IMR-90 (cell line): Measurements from ENCODE around the gene F10. TPM values are rescaled to one million over a fixed set of nuclear protein-coding genes. Genes with fewer than 3 reads are reported as not detected.

Experiments
- ATAC-seq: fragments of 200-7000 bp; cut with Tn5 transposase; 2 replicates; pipeline ENCODE4 v1.9.1; 2020; ENCODE audit warnings: low read depth, mild to moderate bottlenecking, moderate library complexity
- BruUV-seq: library from RNA; stranded (reverse); fragments of 400-500 nt; replicated peaks from 2 replicates; lab custom pipeline; 2021; lab: Mats Ljungman, UMichigan
- CTCF ChIA-PET: fragments of 300-600 bp; formaldehyde crosslinking; extraction: SDS; loops from one replicate; lab custom pipeline; 2021; ENCODE audit warnings: antibody characterized with exemption; lab: Yijun Ruan, JAX
- POLR2A ChIA-PET: fragments of 300-600 bp; sonication (Branson Sonifier 250); formaldehyde crosslinking; loops from one replicate; lab custom pipeline; 2022; ENCODE audit warnings: antibody characterized with exemption; ENCODE audit not compliant: unreplicated experiment; lab: Charles Lee
- DNase-seq: peaks from one replicate; pipeline ENCODE4 v3.0.0; 2013
- H2AFZ ChIP-seq: replicated peaks from 2 replicates; pipeline ENCODE3; 2013; ENCODE audit warnings: low read length, mild to moderate bottlenecking; ENCODE audit not compliant: poor library complexity
- H2AK5ac ChIP-seq: 2 replicates; pipeline ENCODE4 v1.6.1; 2013; ENCODE audit warnings: low read depth, low read length, inconsistent platforms
- H2AK9ac ChIP-seq: replicated peaks from 2 replicates; pipeline ENCODE3; 2013; ENCODE audit warnings: mild to moderate bottlenecking, low read depth, low read length, moderate library complexity; ENCODE audit not compliant: poor library complexity
- H2BK120ac ChIP-seq: 2 replicates; pipeline ENCODE4 v1.6.1; 2013; ENCODE audit warnings: low read depth, low read length, inconsistent platforms
- H2BK15ac ChIP-seq: 3 replicates; pipeline ENCODE4 v1.6.1; 2013; ENCODE audit warnings: low read depth, low read length, inconsistent platforms
- H2BK20ac ChIP-seq: 2 replicates; pipeline ENCODE4 v1.6.1; 2013; ENCODE audit warnings: low read depth, mild to moderate bottlenecking, inconsistent platforms, low read length, moderate library complexity
- H2BK5ac ChIP-seq: 2 replicates; pipeline ENCODE4 v1.6.1; 2013; ENCODE audit warnings: mild to moderate bottlenecking, low read depth, low read length, inconsistent platforms; ENCODE audit not compliant: poor library complexity, severe bottlenecking
- H3K14ac ChIP-seq: replicated peaks from 2 replicates; pipeline ENCODE4 v1.6.1; 2013; ENCODE audit warnings: low read depth, low read length, inconsistent platforms
- H3K18ac ChIP-seq: 2 replicates; pipeline ENCODE4 v1.6.1; 2013; ENCODE audit warnings: low read depth, low read length, control low read depth
- H3K23ac ChIP-seq: 2 replicates; pipeline ENCODE4 v1.6.1; 2013; ENCODE audit warnings: low read depth, low read length, inconsistent platforms
- H3K27ac ChIP-seq: 2 replicates; pipeline ENCODE4 v1.5.1; 2013; ENCODE audit warnings: mild to moderate bottlenecking, control low read depth, low read length; ENCODE audit not compliant: insufficient read depth
- H3K27me3 ChIP-seq: 2 replicates; pipeline ENCODE4 v1.6.1; 2013; ENCODE audit warnings: low read length; ENCODE audit not compliant: control insufficient read depth, insufficient read depth
- H3K36me3 ChIP-seq: 2 replicates; pipeline ENCODE4 v1.6.1; 2013; ENCODE audit warnings: low read length, mixed read lengths; ENCODE audit not compliant: control insufficient read depth, insufficient read depth
- H3K4ac ChIP-seq: 2 replicates; pipeline ENCODE4 v1.6.1; 2013; ENCODE audit warnings: low read depth, low read length, inconsistent platforms
- H3K4me1 ChIP-seq: 2 replicates; pipeline ENCODE4 v1.6.1; 2013; ENCODE audit warnings: low read length, mixed read lengths; ENCODE audit not compliant: control insufficient read depth, insufficient read depth
- H3K4me2 ChIP-seq: 2 replicates; pipeline ENCODE4 v1.6.1; 2013; ENCODE audit warnings: low read depth, mild to moderate bottlenecking, control low read depth, low read length, moderate library complexity
- H3K4me3 ChIP-seq: 2 replicates; pipeline ENCODE4 v1.5.1; 2013; ENCODE audit warnings: low read depth, mild to moderate bottlenecking, control low read depth, low read length, moderate library complexity; ENCODE audit not compliant: insufficient read depth
- H3K56ac ChIP-seq: 2 replicates; pipeline ENCODE4 v1.6.1; 2013; ENCODE audit warnings: low read length, inconsistent platforms; ENCODE audit not compliant: insufficient read depth; ENCODE audit errors: extremely low read depth
- H3K79me1 ChIP-seq, 2 experiments: 2 replicates each; pipeline ENCODE4 v1.6.1; 2013; ENCODE audit warnings: low read length in 2 of 2, inconsistent platforms in 1 of 2, low read depth in 1 of 2
- H3K9ac ChIP-seq: 2 replicates; pipeline ENCODE4 v1.6.1; 2013; ENCODE audit warnings: low read depth, low read length, control low read depth
- H3K9me1 ChIP-seq: 2 replicates; pipeline ENCODE4 v1.6.1; 2013; ENCODE audit warnings: low read length, inconsistent platforms; ENCODE audit not compliant: insufficient read depth
- H3K9me3 ChIP-seq: 2 replicates; pipeline ENCODE4 v1.6.1; 2013; ENCODE audit warnings: low read length; ENCODE audit not compliant: control insufficient read depth, insufficient read depth
- H4K20me1 ChIP-seq: 2 replicates; pipeline ENCODE4 v1.6.1; 2013; ENCODE audit warnings: low read length, inconsistent platforms; ENCODE audit not compliant: insufficient read depth
- H4K5ac ChIP-seq: 2 replicates; pipeline ENCODE4 v1.6.1; 2013; ENCODE audit warnings: mild to moderate bottlenecking, low read depth, low read length, control low read depth
- H4K8ac ChIP-seq, 2 experiments: 2 replicates each; pipeline ENCODE4 v1.6.1; 2013; ENCODE audit warnings: low read depth in 2 of 2, low read length in 2 of 2, control low read depth in 1 of 2, inconsistent platforms in 1 of 2
- H4K91ac ChIP-seq: 2 replicates; pipeline ENCODE4 v1.6.1; 2013; ENCODE audit warnings: low read depth, low read length, inconsistent platforms; ENCODE audit not compliant: insufficient read depth
- BHLHE40 ChIP-seq: fragments of 150-350 bp; IDR thresholded peaks from 2 replicates; pipeline ENCODE4 v1.6.1; 2016; ENCODE audit warnings: mild to moderate bottlenecking, low read depth, low read length
- CEBPB ChIP-seq: IDR thresholded peaks from 2 replicates; pipeline ENCODE4 v1.6.1; 2012; ENCODE audit warnings: low read depth, low read length, improper control_type of control experiment
- CHD1 ChIP-seq: IDR thresholded peaks from 2 replicates; pipeline ENCODE4 v1.6.1; 2012; ENCODE audit warnings: low read depth, low read length, improper control_type of control experiment
- FOS ChIP-seq: fragments of 150-350 bp; IDR thresholded peaks from 2 replicates; pipeline ENCODE4 v1.6.1; 2016; ENCODE audit warnings: low read depth, low read length
- MAFK ChIP-seq: IDR thresholded peaks from 2 replicates; pipeline ENCODE4 v1.6.1; 2012; ENCODE audit warnings: low read depth, low read length, improper control_type of control experiment
- MAZ ChIP-seq: IDR thresholded peaks from 2 replicates; pipeline ENCODE4 v1.6.1; 2012; ENCODE audit warnings: low read depth, mild to moderate bottlenecking, low read length, improper control_type of control experiment, moderate library complexity, borderline replicate concordance
- MXI1 ChIP-seq: IDR thresholded peaks from 2 replicates; pipeline ENCODE4 v1.6.1; 2012; ENCODE audit warnings: low read depth, mild to moderate bottlenecking, low read length, moderate library complexity, borderline replicate concordance
- NFE2L2 ChIP-seq: fragments of 150-350 bp; IDR thresholded peaks from 2 replicates; pipeline ENCODE4 v1.6.1; 2016; ENCODE audit warnings: low read depth, mild to moderate bottlenecking, low read length
- POLR2A ChIP-seq: IDR thresholded peaks from 2 replicates; pipeline ENCODE4 v1.6.1; 2012; ENCODE audit warnings: mild to moderate bottlenecking, low read depth, low read length
- RAD21 ChIP-seq: IDR thresholded peaks from 2 replicates; pipeline ENCODE4 v1.6.1; 2012; ENCODE audit warnings: low read length, improper control_type of control experiment
- RCOR1 ChIP-seq: IDR thresholded peaks from 2 replicates; pipeline ENCODE4 v1.6.1; 2012; ENCODE audit warnings: mild to moderate bottlenecking, low read length, improper control_type of control experiment; ENCODE audit not compliant: insufficient replicate concordance
- RFX5 ChIP-seq: IDR thresholded peaks from 2 replicates; pipeline ENCODE4 v1.8.0; 2012; ENCODE audit warnings: low read depth, mild to moderate bottlenecking, low read length, moderate library complexity
- SMC3 ChIP-seq: fragments of 150-350 bp; IDR thresholded peaks from 2 replicates; pipeline ENCODE4 v1.6.1; 2016; ENCODE audit warnings: low read depth, mild to moderate bottlenecking, antibody characterized with exemption, low read length, moderate library complexity
- WGBS, 2 experiments: methylation state at CpG; one replicate each; pipeline versions ENCODE4 v1.1.5 to v1.1.7; 2013; ENCODE audit warnings: missing lambda C conversion rate in 2 of 2; ENCODE audit not compliant: insufficient read length in 1 of 2; ENCODE audit errors: extremely low coverage in 2 of 2; 5-methylcytosine and 5-hydroxymethylcytosine counted together
- dilution Hi-C: fragments of 300-500 bp; cut with HindIII; formaldehyde crosslinking; loops from one replicate; pipeline ENCODE4 v1.14.3; 2018; ENCODE audit warnings: low sequenced_read_pairs; ENCODE audit not compliant: unreplicated experiment
- in situ Hi-C: fragments of 300-500 bp; cut with MboI; formaldehyde crosslinking; loops from 3 replicates; pipeline ENCODE4 v1.14.3; 2019; ENCODE audit warnings: low sequenced_read_pairs, inconsistent platforms, mixed read lengths
- intact Hi-C: fragments of 100-400 bp; cut with micrococcal nuclease; formaldehyde crosslinking; loops from 2 replicates; pipeline ENCODE4 v1.10.0; 2022
- polyA plus RNA-seq, 3 experiments: library from polyadenylated mRNA; depleted of rRNA; stranded (reverse); fragments of >200 nt; gene quantifications; 2 replicates each; pipeline ENCODE4 v1.2.3, GENCODE V29; 2012; ENCODE audit warnings: low replicate concordance in 1 of 3
- total RNA-seq: library from RNA; depleted of rRNA; stranded (reverse); fragments of >200 nt; gene quantifications from 2 replicates; pipeline ENCODE4 v1.2.3, GENCODE V29; 2012
- TF ChIP-seq, protein P1 (sequence below): fragments of 150-350 bp; IDR thresholded peaks from 2 replicates; pipeline ENCODE4 v1.6.1; 2016; ENCODE audit warnings: low read depth, mild to moderate bottlenecking, low read length, moderate library complexity, borderline replicate concordance
- TF ChIP-seq, protein P2 (sequence below): conservative IDR thresholded peaks from 2 replicates; pipeline ENCODE4 v1.5.1; 2012; ENCODE audit warnings: mild to moderate bottlenecking, low read depth, low read length, improper control_type of control experiment
- TF ChIP-seq, protein P3 (sequence below): fragments of 150-350 bp; IDR thresholded peaks from 2 replicates; pipeline ENCODE4 v1.6.1; 2017; ENCODE audit warnings: mild to moderate bottlenecking, antibody characterized with exemption, low read length, low read depth

Gene F10
- total and polyA plus RNA-seq, 2 of the 4 experiments (the other 2 are of a cell fraction), result 9.1 to 19.5 TPM

DNA sequence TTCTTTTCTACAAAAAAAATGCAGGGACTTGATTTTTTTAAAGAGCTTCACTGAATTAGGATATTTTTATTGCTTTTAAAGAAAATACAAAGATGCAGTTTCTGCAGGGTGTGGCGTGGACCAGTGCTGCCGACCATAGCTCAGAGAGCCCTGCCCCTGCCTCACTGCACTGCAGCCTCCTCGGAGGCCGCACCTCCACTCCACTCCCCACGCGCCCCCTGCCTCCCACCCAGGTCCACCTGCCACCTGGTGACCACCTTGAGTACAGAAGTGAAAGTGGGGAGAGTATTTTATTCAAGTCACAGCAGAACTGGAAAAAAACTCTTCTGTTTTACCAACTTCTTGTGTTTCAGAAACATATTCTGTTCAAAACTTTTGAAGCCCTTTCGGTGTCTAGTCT lies 24.9 kb upstream of the F10 start:
- Histone ChIP-seq H3K4me1 (0 out of 2 replicates have a peak, but pooled peaks cover 4% of the 10 kb centered on the region), H3K18ac (no peak overlapping the region), H3K27me3 (peaks cover 29% of the 10 kb centered on the region), H3K9me3 (no peaks in the 10 kb centered on the region), H3K9ac (no peak overlapping the region), H3K14ac (no peak overlapping the region), H3K36me3 (no peaks in the 10 kb centered on the region), H4K5ac (no peak overlapping the region), H3K27ac (no peak overlapping the region), H2BK15ac (peak overlapping the region; percentile 74; the same call in 1 of the 3 replicates), H4K20me1 (no peaks in the 10 kb centered on the region), H3K4ac (peak overlapping the region; percentile 43), H3K4me2 (peak overlapping the region; percentile 69), H4K91ac (no peak overlapping the region), H3K9me1 (peaks cover 2% of the 10 kb centered on the region; the same call in 1 of the 2 replicates), H3K79me1 (no peaks in the 10 kb centered on the region), H2BK20ac (peak overlapping the region; percentile 9; the same call in 1 of the 2 replicates), H4K8ac (no peak overlapping the region), H2BK5ac (no peak overlapping the region), H3K4me3 (no peak overlapping the region), H2AFZ (peak overlapping the region; percentile 72), H3K56ac (no peak overlapping the region; the same call in 1 of the 2 replicates), H2AK9ac (peak overlapping the region; percentile 35), H2AK5ac (no peak overlapping the region), H2BK120ac (no peak overlapping the region), H3K23ac (no peak overlapping the region; the same call in 1 of the 2 replicates)
- ATAC-seq (no peak), DNase-seq (no peak)
- dilution Hi-C loops (no loop called here), intact Hi-C loops (no loop called here), in situ Hi-C loops (no loop called here)
- POLR2A ChIA-PET, result no interaction called here
- CTCF ChIA-PET, result interaction anchor here (1.0 kb wide), 1 partner anchor 34 kb away, joined by 3 read pairs; no protein-coding TSS in a partner anchor
- no CpG with 5 or more reads among the region's 7 CpGs for whole genome bisulfite sequencing, 2 experiments
- no TSS peak for BruUV-seq
- TF ChIP-seq FOS (no peak), RAD21 (no peak), BHLHE40 (no peak), CEBPB (no peak), RFX5 (no peak), NFE2L2 (no peak), SMC3 (no peak), MXI1 (no peak), POLR2A (no peak), CHD1 (no peak), RCOR1 (no peak), MAFK (no peak), MAZ (no peak)
- TF ChIP-seq, protein P1, sequence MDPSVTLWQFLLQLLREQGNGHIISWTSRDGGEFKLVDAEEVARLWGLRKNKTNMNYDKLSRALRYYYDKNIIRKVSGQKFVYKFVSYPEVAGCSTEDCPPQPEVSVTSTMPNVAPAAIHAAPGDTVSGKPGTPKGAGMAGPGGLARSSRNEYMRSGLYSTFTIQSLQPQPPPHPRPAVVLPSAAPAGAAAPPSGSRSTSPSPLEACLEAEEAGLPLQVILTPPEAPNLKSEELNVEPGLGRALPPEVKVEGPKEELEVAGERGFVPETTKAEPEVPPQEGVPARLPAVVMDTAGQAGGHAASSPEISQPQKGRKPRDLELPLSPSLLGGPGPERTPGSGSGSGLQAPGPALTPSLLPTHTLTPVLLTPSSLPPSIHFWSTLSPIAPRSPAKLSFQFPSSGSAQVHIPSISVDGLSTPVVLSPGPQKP, result no peak
- TF ChIP-seq, protein P2, sequence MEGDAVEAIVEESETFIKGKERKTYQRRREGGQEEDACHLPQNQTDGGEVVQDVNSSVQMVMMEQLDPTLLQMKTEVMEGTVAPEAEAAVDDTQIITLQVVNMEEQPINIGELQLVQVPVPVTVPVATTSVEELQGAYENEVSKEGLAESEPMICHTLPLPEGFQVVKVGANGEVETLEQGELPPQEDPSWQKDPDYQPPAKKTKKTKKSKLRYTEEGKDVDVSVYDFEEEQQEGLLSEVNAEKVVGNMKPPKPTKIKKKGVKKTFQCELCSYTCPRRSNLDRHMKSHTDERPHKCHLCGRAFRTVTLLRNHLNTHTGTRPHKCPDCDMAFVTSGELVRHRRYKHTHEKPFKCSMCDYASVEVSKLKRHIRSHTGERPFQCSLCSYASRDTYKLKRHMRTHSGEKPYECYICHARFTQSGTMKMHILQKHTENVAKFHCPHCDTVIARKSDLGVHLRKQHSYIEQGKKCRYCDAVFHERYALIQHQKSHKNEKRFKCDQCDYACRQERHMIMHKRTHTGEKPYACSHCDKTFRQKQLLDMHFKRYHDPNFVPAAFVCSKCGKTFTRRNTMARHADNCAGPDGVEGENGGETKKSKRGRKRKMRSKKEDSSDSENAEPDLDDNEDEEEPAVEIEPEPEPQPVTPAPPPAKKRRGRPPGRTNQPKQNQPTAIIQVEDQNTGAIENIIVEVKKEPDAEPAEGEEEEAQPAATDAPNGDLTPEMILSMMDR, result no peak
- TF ChIP-seq, protein P3, sequence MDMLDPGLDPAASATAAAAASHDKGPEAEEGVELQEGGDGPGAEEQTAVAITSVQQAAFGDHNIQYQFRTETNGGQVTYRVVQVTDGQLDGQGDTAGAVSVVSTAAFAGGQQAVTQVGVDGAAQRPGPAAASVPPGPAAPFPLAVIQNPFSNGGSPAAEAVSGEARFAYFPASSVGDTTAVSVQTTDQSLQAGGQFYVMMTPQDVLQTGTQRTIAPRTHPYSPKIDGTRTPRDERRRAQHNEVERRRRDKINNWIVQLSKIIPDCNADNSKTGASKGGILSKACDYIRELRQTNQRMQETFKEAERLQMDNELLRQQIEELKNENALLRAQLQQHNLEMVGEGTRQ, result no peak
